Neural cell (in vitro differentiated cells): Measurements from ENCODE around the gene DAP. TPM values are rescaled to one million over a fixed set of nuclear protein-coding genes. Genes with fewer than 3 reads are reported as not detected.

Experiments
- H2AFZ ChIP-seq: fragments of 200-600, 300-800 bp; sonication (generic), shearing (Covaris generic); 2 replicates; pipeline ENCODE4 v1.6.0; 2014; ENCODE audit warnings: low read depth, mild to moderate bottlenecking, antibody characterized with exemption, low read length, moderate library complexity
- H3F3A ChIP-seq: fragments of 200-600 bp; shearing (Covaris generic); 2 replicates; pipeline ENCODE4 v1.6.1; 2016; ENCODE audit warnings: mild to moderate bottlenecking, moderate library complexity, mixed read lengths, antibody characterized with exemption, low read length; ENCODE audit not compliant: insufficient read depth, poor library complexity, severe bottlenecking
- H3K27ac ChIP-seq: fragments of 200-600, 300-800 bp; sonication (generic), shearing (Covaris generic); 2 replicates; pipeline ENCODE4 v1.5.1; 2014; ENCODE audit warnings: mild to moderate bottlenecking, low read length, moderate library complexity
- H3K27me3 ChIP-seq: fragments of 300-800, 200-600 bp; sonication (generic), shearing (Covaris generic); 2 replicates; pipeline ENCODE4 v1.6.0; 2014; ENCODE audit warnings: mild to moderate bottlenecking, low read depth, low read length, moderate library complexity; ENCODE audit not compliant: insufficient read depth
- H3K36me3 ChIP-seq: fragments of 300-800, 200-600 bp; sonication (generic), shearing (Covaris generic); 2 replicates; pipeline ENCODE4 v1.5.1; 2014; ENCODE audit warnings: mild to moderate bottlenecking, antibody characterized with exemption, low read length, moderate library complexity; ENCODE audit not compliant: insufficient read depth
- H3K4me2 ChIP-seq: fragments of 300-800, 200-600 bp; sonication (generic), shearing (Covaris generic); 2 replicates; pipeline ENCODE4 v1.6.0; 2014; ENCODE audit warnings: mild to moderate bottlenecking, low read length
- H3K4me3 ChIP-seq: fragments of 300-800, 200-600 bp; sonication (generic), shearing (Covaris generic); 2 replicates; pipeline ENCODE4 v1.5.1; 2014; ENCODE audit warnings: mild to moderate bottlenecking, low read length, moderate library complexity
- H3K79me2 ChIP-seq: fragments of 200-600 bp; shearing (Covaris generic); replicated peaks from 2 replicates; pipeline ENCODE4 v1.6.0; 2014; ENCODE audit warnings: mild to moderate bottlenecking, low read length, moderate library complexity; ENCODE audit not compliant: insufficient read depth
- H3K9ac ChIP-seq: fragments of 300-800, 200-600 bp; sonication (generic), shearing (Covaris generic); 2 replicates; pipeline ENCODE4 v1.6.1; 2016; ENCODE audit warnings: mild to moderate bottlenecking, low read length, mixed read lengths
- H3K9me2 ChIP-seq: fragments of 200-600 bp; shearing (Covaris generic); 2 replicates; pipeline ENCODE4 v1.6.1; 2016; ENCODE audit warnings: mild to moderate bottlenecking, low read length, mixed read lengths; ENCODE audit not compliant: insufficient read depth
- H3K9me3 ChIP-seq: fragments of 200-600, 300-800 bp; sonication (generic), shearing (Covaris generic); 2 replicates; pipeline ENCODE4 v1.6.1; 2016; ENCODE audit warnings: mild to moderate bottlenecking, mixed run types, low read length, moderate library complexity, mixed read lengths
- H4K20me1 ChIP-seq: fragments of 200-600 bp; shearing (Covaris generic); 2 replicates; pipeline ENCODE4 v1.6.1; 2016; ENCODE audit warnings: mild to moderate bottlenecking, mixed run types; ENCODE audit not compliant: insufficient read depth
- CTCF ChIP-seq: fragments of 450-650 bp; IDR thresholded peaks from 2 replicates; pipeline ENCODE4 v1.5.1; 2014; ENCODE audit warnings: antibody characterized with exemption, mild to moderate bottlenecking, moderate library complexity; ENCODE audit not compliant: poor library complexity, severe bottlenecking
- EP300 ChIP-seq: fragments of 450-650 bp; conservative IDR thresholded peaks from 2 replicates; pipeline ENCODE4 v1.6.1; 2014; ENCODE audit warnings: antibody characterized with exemption, mild to moderate bottlenecking, moderate library complexity; ENCODE audit not compliant: poor library complexity, severe bottlenecking
- EZH2 ChIP-seq: fragments of 200-600, 300-800 bp; shearing (Covaris generic), sonication (generic); IDR thresholded peaks from 2 replicates; pipeline ENCODE4 v1.6.1; 2014; ENCODE audit warnings: antibody characterized with exemption, low read length, borderline replicate concordance, mild to moderate bottlenecking; ENCODE audit not compliant: insufficient read depth, poor library complexity, severe bottlenecking
- MXI1 ChIP-seq: fragments of 450-650 bp; conservative IDR thresholded peaks from 2 replicates; pipeline ENCODE4 v1.6.1; 2014; ENCODE audit warnings: antibody characterized with exemption, mild to moderate bottlenecking; ENCODE audit not compliant: poor library complexity, severe bottlenecking
- POLR2AphosphoS5 ChIP-seq: IDR thresholded peaks from 2 replicates; pipeline ENCODE4 v1.6.1; 2012
- RAD21 ChIP-seq: fragments of 450-650 bp; conservative IDR thresholded peaks from 2 replicates; pipeline ENCODE4 v1.6.1; 2014; ENCODE audit warnings: antibody characterized with exemption, mild to moderate bottlenecking, moderate library complexity
- REST ChIP-seq: IDR thresholded peaks from 2 replicates; pipeline ENCODE4 v1.6.1; 2012; ENCODE audit warnings: borderline replicate concordance
- SMC3 ChIP-seq: fragments of 450-650 bp; conservative IDR thresholded peaks from 2 replicates; pipeline ENCODE4 v1.6.1; 2014; ENCODE audit warnings: antibody characterized with exemption, mild to moderate bottlenecking, moderate library complexity; ENCODE audit not compliant: poor library complexity
- TAF1 ChIP-seq: IDR thresholded peaks from 2 replicates; pipeline ENCODE4 v1.6.1; 2012; ENCODE audit warnings: low read depth
- polyA plus RNA-seq: library from polyadenylated mRNA; depleted of rRNA; stranded (reverse); fragments of >200 nt; gene quantifications from 2 replicates; pipeline ENCODE4 v1.2.3, GENCODE V29; 2014

The DAP gene
- polyA plus RNA-seq, 1 donor from 2014 or later = 9.3 TPM

GRCh38 chr5:10734037-10734709 is 26.9 kb downstream of the DAP start:
- no peaks in the 10 kb centered on the region for H3K9me3 ChIP-seq
- no peak overlapping the region for H3K9ac ChIP-seq
- H3K36me3 ChIP-seq = no peaks in the 10 kb centered on the region
- H3F3A ChIP-seq = no peaks in the 10 kb centered on the region
- H3K27ac ChIP-seq = no peak overlapping the region
- H4K20me1 ChIP-seq = no peaks in the 10 kb centered on the region
- no peaks in the 10 kb centered on the region for H3K9me2 ChIP-seq
- TF ChIP-seq TAF1 = no peak
- TF ChIP-seq REST = no peak
- TF ChIP-seq SMC3 = no peak
- TF ChIP-seq RAD21 = no peak
- no peak for TF ChIP-seq POLR2AphosphoS5
- TF ChIP-seq MXI1 = no peak
- no peak for TF ChIP-seq EP300
- no peak for TF ChIP-seq EZH2
- no peak for TF ChIP-seq CTCF
- H3K4me2 ChIP-seq = no peak overlapping the region
- no peaks in the 10 kb centered on the region for H3K79me2 ChIP-seq
- no peak overlapping the region for H2AFZ ChIP-seq
- H3K4me3 ChIP-seq = no peak overlapping the region
- no peaks in the 10 kb centered on the region for H3K27me3 ChIP-seq

GRCh38 chr5:10733426-10733825 is 27.6 kb downstream of the DAP start:
- H3K36me3 ChIP-seq = no peaks in the 10 kb centered on the region
- no peak overlapping the region for H3K4me2 ChIP-seq
- no peak for TF ChIP-seq EP300
- no peak for TF ChIP-seq SMC3
- TF ChIP-seq RAD21 = no peak
- no peak for TF ChIP-seq MXI1
- no peak for TF ChIP-seq EZH2
- TF ChIP-seq REST = no peak
- no peak for TF ChIP-seq POLR2AphosphoS5
- TF ChIP-seq CTCF = no peak
- no peak for TF ChIP-seq TAF1
- no peaks in the 10 kb centered on the region for H3K27me3 ChIP-seq
- H3K9ac ChIP-seq = no peak overlapping the region
- H3F3A ChIP-seq = no peaks in the 10 kb centered on the region
- no peaks in the 10 kb centered on the region for H3K9me3 ChIP-seq
- no peak overlapping the region for H3K27ac ChIP-seq
- no peaks in the 10 kb centered on the region for H3K79me2 ChIP-seq
- H3K4me3 ChIP-seq = no peak overlapping the region
- H4K20me1 ChIP-seq = no peaks in the 10 kb centered on the region
- no peak overlapping the region for H2AFZ ChIP-seq
- no peaks in the 10 kb centered on the region for H3K9me2 ChIP-seq
